ENCODE data around the gene CD36. TPM values are rescaled to one million over a fixed set of nuclear protein-coding genes. Genes with fewer than 3 reads are reported as not detected.
"Not testable (repeated sequence)": the region's sequence is repeated elsewhere in the genome, so short reads cannot be mapped to it uniquely, and the experiment has no call there.

CD36 gene
- total RNA-seq, 4 donors from 2014 or later, result 897 to 4,046 (median 2,509) TPM

GRCh38 chr7:80656029-80656428 lies 17.6 kb downstream of the CD36 start:
- TF ChIP-seq CTCF (IDR thresholded peaks at IDR 0.05), result no peak
- no peak for ATAC-seq (ENCODE audit: low FRiP score)
- DNase-seq (ENCODE audit: low spot score), result no peak

GRCh38 chr7:80659120-80660055 lies 20.9 kb downstream of the CD36 start:
- ATAC-seq (ENCODE audit: low FRiP score) (no peak), DNase-seq (ENCODE audit: low spot score) (no peak)
- peak in 1 of 3 donors; percentile 77 for TF ChIP-seq CTCF (IDR thresholded peaks at IDR 0.05)

- TF ChIP-seq CTCF (IDR thresholded peaks at IDR 0.05), result no peak
- no peak for DNase-seq (ENCODE audit: low spot score)
- ATAC-seq (ENCODE audit: low FRiP score), result no peak
Measured at GRCh38 chr7:80660939-80661338, 22.5 kb downstream of the CD36 start.

GRCh38 chr7:80661729-80662128 lies 23.3 kb downstream of the CD36 start:
- DNase-seq (ENCODE audit: low spot score) (no peak), ATAC-seq (ENCODE audit: low FRiP score) (no peak)
- TF ChIP-seq CTCF (IDR thresholded peaks at IDR 0.05), result no peak

GRCh38 chr7:80662252-80662651 lies 23.8 kb downstream of the CD36 start:
- TF ChIP-seq CTCF (IDR thresholded peaks at IDR 0.05), result no peak
- DNase-seq (ENCODE audit: low spot score) (no peak), ATAC-seq (ENCODE audit: low FRiP score) (no peak)

GRCh38 chr7:80665526-80665925 lies 27.1 kb downstream of the CD36 start:
- DNase-seq (ENCODE audit: low spot score), result no peak
- no peak for TF ChIP-seq CTCF (IDR thresholded peaks at IDR 0.05)
- no peak for ATAC-seq (ENCODE audit: low FRiP score)

- no peak for TF ChIP-seq CTCF (IDR thresholded peaks at IDR 0.05)
- DNase-seq (ENCODE audit: low spot score), result no peak
- no peak for ATAC-seq (ENCODE audit: low FRiP score)
Measured at GRCh38 chr7:80666376-80666775, 27.9 kb downstream of the CD36 start.

- ATAC-seq (ENCODE audit: low FRiP score); DNase-seq (ENCODE audit: low spot score): not testable (repeated sequence)
Measured at GRCh38 chr7:80669367-80669766, 30.9 kb downstream of the CD36 start.

Measured in omental fat pad (tissue), 4 donors.